ENCODE results near the gene NCAM1.

The NCAM1 gene

GRCh38 chr11:113142508-113142907 lies 181.3 kb downstream of the NCAM1 start:
- DNase-seq (ENCODE audit: extremely low read depth, low read depth), result no peak
- no peak for TF ChIP-seq CTCF (IDR thresholded peaks at IDR 0.05; ENCODE audit: low read depth, low read length, missing control alignments)
- H3K4me3 ChIP-seq (replicated peaks; ENCODE audit: low read depth, low read length), result no peak overlapping the region

GRCh38 chr11:113147249-113147648 lies 186.0 kb downstream of the NCAM1 start:
- DNase-seq (ENCODE audit: extremely low read depth, low read depth), result no peak
- no peak for TF ChIP-seq CTCF (IDR thresholded peaks at IDR 0.05; ENCODE audit: low read depth, low read length, missing control alignments)
- no peak overlapping the region for H3K4me3 ChIP-seq (replicated peaks; ENCODE audit: low read depth, low read length)

- TF ChIP-seq CTCF (IDR thresholded peaks at IDR 0.05; ENCODE audit: low read depth, low read length, missing control alignments), result no peak
- H3K4me3 ChIP-seq (replicated peaks; ENCODE audit: low read depth, low read length), result no peak overlapping the region
- DNase-seq (ENCODE audit: extremely low read depth, low read depth), result no peak
These were observed 186.9 kb downstream of the NCAM1 start for GRCh38 chr11:113148076-113148475.

- no peak overlapping the region for H3K4me3 ChIP-seq (replicated peaks; ENCODE audit: low read depth, low read length)
- DNase-seq (ENCODE audit: extremely low read depth, low read depth), result no peak
- TF ChIP-seq CTCF (IDR thresholded peaks at IDR 0.05; ENCODE audit: low read depth, low read length, missing control alignments), result no peak
These were observed 187.4 kb downstream of the NCAM1 start for GRCh38 chr11:113148652-113149051.

- DNase-seq (ENCODE audit: extremely low read depth, low read depth), result no peak
- no peak overlapping the region for H3K4me3 ChIP-seq (replicated peaks; ENCODE audit: low read depth, low read length)
- TF ChIP-seq CTCF (IDR thresholded peaks at IDR 0.05; ENCODE audit: low read depth, low read length, missing control alignments), result no peak
These were observed 190.3 kb downstream of the NCAM1 start for GRCh38 chr11:113151521-113151920.

GRCh38 chr11:113152500-113152899 lies 191.3 kb downstream of the NCAM1 start:
- H3K4me3 ChIP-seq (replicated peaks; ENCODE audit: low read depth, low read length), result no peak overlapping the region
- DNase-seq (ENCODE audit: extremely low read depth, low read depth), result no peak
- no peak for TF ChIP-seq CTCF (IDR thresholded peaks at IDR 0.05; ENCODE audit: low read depth, low read length, missing control alignments)

GRCh38 chr11:113153847-113154246 lies 192.6 kb downstream of the NCAM1 start:
- DNase-seq (ENCODE audit: extremely low read depth, low read depth), result no peak
- no peak for TF ChIP-seq CTCF (IDR thresholded peaks at IDR 0.05; ENCODE audit: low read depth, low read length, missing control alignments)
- no peak overlapping the region for H3K4me3 ChIP-seq (replicated peaks; ENCODE audit: low read depth, low read length)

Measured in HFF-Myc (cell line).